ENCODE results near the gene EPHA5. TPM values are rescaled to one million over a fixed set of nuclear protein-coding genes. Genes with fewer than 3 reads are reported as not detected.

Gene EPHA5
- polyA plus RNA-seq, 3 donors = not detected

DNA sequence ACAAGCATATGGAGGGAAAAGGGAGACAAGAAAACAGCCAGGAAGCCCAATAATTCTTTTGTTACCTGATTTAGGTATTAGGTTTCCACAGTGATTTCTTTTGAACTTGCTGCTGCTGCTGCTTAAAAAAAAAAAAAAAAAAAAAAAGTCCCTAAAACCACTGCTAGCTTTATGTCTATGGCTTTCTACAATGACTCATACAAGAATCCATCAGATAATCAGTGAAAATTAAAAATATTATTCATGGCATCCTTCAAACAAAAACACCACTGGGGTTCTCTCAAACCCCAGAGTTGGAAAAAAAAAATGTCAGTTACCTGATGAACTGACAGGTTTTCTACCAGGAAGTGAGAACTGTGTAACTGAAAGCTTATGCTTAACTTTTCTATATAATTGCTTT, 14.3 kb downstream of the EPHA5 start:
- no peak overlapping the region for H3K9ac ChIP-seq (ENCODE audit: insufficient read depth, low read length, poor library complexity, severe bottlenecking)
- H3K9me3 ChIP-seq (replicated peaks in 1 of 2; ENCODE audit: control insufficient read depth in 1 of 2, insufficient read depth in 1 of 2, low read length in 2 of 2) = no peaks in the 10 kb centered on the region
- no peak for TF ChIP-seq CTCF (IDR thresholded peaks at IDR 0.05)
- intact Hi-C loops (cut with micrococcal nuclease) = no loop called here
- no peaks in the 10 kb centered on the region for H3K4me1 ChIP-seq (ENCODE audit: control insufficient read depth in 1 of 2, insufficient read depth in 2 of 2, low read length in 2 of 2)
- no peaks in the 10 kb centered on the region for H3K27me3 Mint-ChIP-seq (ENCODE audit: low read depth in 3 of 3)
- no peak for DNase-seq
- H3K36me3 Mint-ChIP-seq = no peaks in the 10 kb centered on the region
- H3K4me2 ChIP-seq (replicated peaks; ENCODE audit: extremely low read depth, low read length, poor library complexity, severe bottlenecking) = no peak overlapping the region
- H3K27ac ChIP-seq (ENCODE audit: low read depth in 1 of 2, low read length in 2 of 2) = no peak overlapping the region
- no peak overlapping the region for H3K4me3 ChIP-seq (replicated peaks in 1 of 3; ENCODE audit: low read depth in 2 of 3, low read length in 3 of 3)
- H3K4me3 Mint-ChIP-seq = no peak overlapping the region
- no peaks in the 10 kb centered on the region for H3K4me1 Mint-ChIP-seq
- no peak overlapping the region for H2AFZ ChIP-seq (ENCODE audit: insufficient read depth, low read depth, low read length, poor library complexity, severe bottlenecking)
- no peaks in the 10 kb centered on the region for H3K36me3 ChIP-seq (replicated peaks in 1 of 2; ENCODE audit: control insufficient read depth in 1 of 2, insufficient read depth in 2 of 2, low read length in 2 of 2)
- no peaks in the 10 kb centered on the region for H3K79me2 ChIP-seq (ENCODE audit: insufficient read depth, low read length)
- no peak overlapping the region for H3K27ac Mint-ChIP-seq
- no peaks in the 10 kb centered on the region for H4K20me1 ChIP-seq (ENCODE audit: insufficient read depth, low read length)
- no peaks in the 10 kb centered on the region for H3K27me3 ChIP-seq (ENCODE audit: control insufficient read depth in 2 of 2, insufficient read depth in 2 of 2, low read length in 2 of 2)
- H3K9me3 Mint-ChIP-seq = peaks cover 0 to 1% (median 0%) of the 10 kb centered on the region in 7 donors

DNA sequence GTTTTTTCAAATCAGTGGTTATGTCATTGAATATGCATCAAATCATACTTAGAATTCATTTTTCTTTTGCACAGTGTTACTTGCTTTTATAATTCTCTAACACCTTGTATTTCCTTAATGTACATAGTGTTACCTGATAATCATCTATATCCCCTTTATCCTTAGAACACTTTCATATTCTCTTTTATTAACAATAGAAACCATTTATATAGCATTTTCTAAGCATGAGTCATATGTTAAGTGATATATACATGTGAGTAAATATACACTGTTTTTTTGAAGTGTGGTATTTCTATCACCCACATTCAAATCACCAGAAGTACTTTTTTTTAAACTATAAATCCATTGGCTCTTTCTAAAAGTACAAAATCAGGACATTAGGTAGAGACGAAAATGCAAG, 15.3 kb downstream of the EPHA5 start:
- intact Hi-C loops (cut with micrococcal nuclease) = no loop called here
- no peaks in the 10 kb centered on the region for H3K27me3 ChIP-seq (ENCODE audit: control insufficient read depth in 2 of 2, insufficient read depth in 2 of 2, low read length in 2 of 2)
- Mint-ChIP-seq H3K4me1 (no peaks in the 10 kb centered on the region), H3K36me3 (no peaks in the 10 kb centered on the region), H3K4me3 (no peak overlapping the region), H3K9me3 (peaks cover 0 to 2% (median 0%) of the 10 kb centered on the region in 7 donors), H3K27ac (no peak overlapping the region), H3K27me3 (ENCODE audit: low read depth in 3 of 3) (no peaks in the 10 kb centered on the region)
- H4K20me1 ChIP-seq (ENCODE audit: insufficient read depth, low read length) = no peaks in the 10 kb centered on the region
- H3K9ac ChIP-seq (ENCODE audit: insufficient read depth, low read length, poor library complexity, severe bottlenecking) = no peak overlapping the region
- no peak for DNase-seq
- no peak overlapping the region for H3K27ac ChIP-seq (ENCODE audit: low read depth in 1 of 2, low read length in 2 of 2)
- no peaks in the 10 kb centered on the region for H3K9me3 ChIP-seq (replicated peaks in 1 of 2; ENCODE audit: control insufficient read depth in 1 of 2, insufficient read depth in 1 of 2, low read length in 2 of 2)
- no peak overlapping the region for H3K4me2 ChIP-seq (replicated peaks; ENCODE audit: extremely low read depth, low read length, poor library complexity, severe bottlenecking)
- no CpG with 5 or more reads among the region's 1 CpG for WGBS (ENCODE audit: insufficient coverage)
- H3K4me3 ChIP-seq (replicated peaks in 1 of 3; ENCODE audit: low read depth in 2 of 3, low read length in 3 of 3) = no peak overlapping the region
- no peaks in the 10 kb centered on the region for H3K79me2 ChIP-seq (ENCODE audit: insufficient read depth, low read length)
- H3K36me3 ChIP-seq (replicated peaks in 1 of 2; ENCODE audit: control insufficient read depth in 1 of 2, insufficient read depth in 2 of 2, low read length in 2 of 2) = no peaks in the 10 kb centered on the region
- no peak for TF ChIP-seq CTCF (IDR thresholded peaks at IDR 0.05)
- no peak overlapping the region for H2AFZ ChIP-seq (ENCODE audit: insufficient read depth, low read depth, low read length, poor library complexity, severe bottlenecking)
- H3K4me1 ChIP-seq (ENCODE audit: control insufficient read depth in 1 of 2, insufficient read depth in 2 of 2, low read length in 2 of 2) = no peaks in the 10 kb centered on the region
